ENCODE data around the gene CACNG3.

CACNG3 gene

DNA sequence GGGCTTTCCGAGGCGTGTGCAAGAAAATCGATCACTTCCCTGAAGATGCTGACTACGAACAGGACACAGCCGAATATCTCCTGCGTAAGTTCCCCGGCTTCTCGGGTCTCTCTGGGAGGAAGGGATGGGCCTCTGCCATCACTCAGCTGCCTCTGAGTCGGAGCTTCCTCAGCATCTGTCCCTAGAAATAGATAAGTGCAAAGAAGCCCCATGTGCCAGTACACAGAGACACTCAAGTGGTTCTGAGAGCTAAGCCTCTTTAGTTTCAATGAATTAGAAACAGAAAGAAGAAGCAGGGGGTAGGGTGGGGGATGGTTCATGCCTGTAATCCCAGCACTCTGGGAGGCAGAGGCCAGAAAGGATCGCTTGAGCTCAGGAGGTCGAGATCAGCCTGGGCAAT is 90.6 kb downstream of the CACNG3 start:
- Histone ChIP-seq H3K36me3 (no peaks in the 10 kb centered on the region), H3K27ac (peak overlapping the region; percentile 47), H3K9me3 (ENCODE audit: severe bottlenecking) (no peaks in the 10 kb centered on the region), H3K4me3 (ENCODE audit: low read depth, low read length) (peak overlapping the region; percentile 7; the same call in 1 of the 2 replicates), H3K27me3 (ENCODE audit: insufficient read depth, low read depth, severe bottlenecking) (no peaks in the 10 kb centered on the region)
- TF ChIP-seq, protein P1, sequence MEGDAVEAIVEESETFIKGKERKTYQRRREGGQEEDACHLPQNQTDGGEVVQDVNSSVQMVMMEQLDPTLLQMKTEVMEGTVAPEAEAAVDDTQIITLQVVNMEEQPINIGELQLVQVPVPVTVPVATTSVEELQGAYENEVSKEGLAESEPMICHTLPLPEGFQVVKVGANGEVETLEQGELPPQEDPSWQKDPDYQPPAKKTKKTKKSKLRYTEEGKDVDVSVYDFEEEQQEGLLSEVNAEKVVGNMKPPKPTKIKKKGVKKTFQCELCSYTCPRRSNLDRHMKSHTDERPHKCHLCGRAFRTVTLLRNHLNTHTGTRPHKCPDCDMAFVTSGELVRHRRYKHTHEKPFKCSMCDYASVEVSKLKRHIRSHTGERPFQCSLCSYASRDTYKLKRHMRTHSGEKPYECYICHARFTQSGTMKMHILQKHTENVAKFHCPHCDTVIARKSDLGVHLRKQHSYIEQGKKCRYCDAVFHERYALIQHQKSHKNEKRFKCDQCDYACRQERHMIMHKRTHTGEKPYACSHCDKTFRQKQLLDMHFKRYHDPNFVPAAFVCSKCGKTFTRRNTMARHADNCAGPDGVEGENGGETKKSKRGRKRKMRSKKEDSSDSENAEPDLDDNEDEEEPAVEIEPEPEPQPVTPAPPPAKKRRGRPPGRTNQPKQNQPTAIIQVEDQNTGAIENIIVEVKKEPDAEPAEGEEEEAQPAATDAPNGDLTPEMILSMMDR (IDR thresholded peaks at IDR 0.05; ENCODE audit: low read depth, low read length), result no peak
- peak; percentile 79 for DNase-seq

DNA sequence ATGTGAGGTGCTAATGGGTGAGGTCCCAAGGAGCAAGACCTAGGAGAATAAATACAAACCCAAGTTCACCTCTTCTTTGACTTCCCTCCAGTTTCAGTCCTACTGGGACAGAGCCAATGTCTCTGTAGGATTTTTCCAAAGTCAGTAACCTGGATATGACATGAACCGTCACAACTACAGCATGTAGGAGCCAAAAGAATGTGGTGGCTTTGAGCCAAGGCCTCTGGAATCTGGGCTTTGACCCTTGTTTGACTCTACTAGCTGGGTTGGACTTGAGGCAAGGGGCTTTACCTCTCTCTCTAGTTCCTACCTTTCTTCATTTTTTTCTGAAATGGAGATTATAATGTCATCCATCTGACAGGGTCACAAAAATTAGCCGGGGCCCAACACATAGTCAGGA is 91.4 kb downstream of the CACNG3 start:
- H3K27me3 ChIP-seq (ENCODE audit: insufficient read depth, low read depth, severe bottlenecking), result no peaks in the 10 kb centered on the region
- no peak overlapping the region for H3K27ac ChIP-seq
- no peaks in the 10 kb centered on the region for H3K36me3 ChIP-seq
- no peaks in the 10 kb centered on the region for H3K9me3 ChIP-seq (ENCODE audit: severe bottlenecking)
- no peak for DNase-seq
- TF ChIP-seq, protein P1 (IDR thresholded peaks at IDR 0.05; ENCODE audit: low read depth, low read length), result no peak
- no peak overlapping the region for H3K4me3 ChIP-seq (ENCODE audit: low read depth, low read length)

DNA sequence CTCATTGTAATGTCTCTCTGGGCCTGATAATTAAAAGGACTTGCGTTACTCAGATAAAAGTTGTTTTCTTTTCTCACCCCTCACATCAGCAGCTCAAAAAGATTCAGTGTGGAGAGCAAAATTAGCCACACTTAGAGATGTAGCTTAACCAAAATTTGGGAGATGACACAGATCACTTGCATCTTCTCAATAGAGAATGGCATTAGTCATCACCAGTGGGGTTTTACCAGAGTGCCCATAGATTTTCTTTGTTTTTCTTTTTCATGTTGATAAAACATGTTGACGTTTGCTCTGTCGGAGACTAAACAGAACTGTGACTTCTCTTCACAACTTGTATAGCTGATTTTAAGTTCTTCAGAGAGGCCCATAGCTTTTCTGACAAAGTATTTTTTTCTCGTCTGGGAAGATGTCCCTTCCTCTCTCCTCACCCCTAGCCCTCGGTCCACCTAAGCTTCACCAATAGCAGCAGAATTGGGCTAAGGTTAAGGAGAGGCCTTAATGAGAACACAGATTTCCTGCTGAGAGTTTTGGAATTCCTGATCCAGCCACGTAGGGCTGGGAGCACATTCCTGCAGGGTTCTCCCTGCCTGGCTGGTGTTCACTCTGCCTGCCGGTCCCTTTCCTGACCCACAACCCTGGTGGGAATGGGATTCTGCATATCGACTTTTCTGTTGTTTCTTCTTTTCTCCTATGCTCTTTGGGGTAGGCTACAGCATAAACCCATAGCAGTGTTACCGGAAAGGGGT is 92.6 kb downstream of the CACNG3 start:
- Histone ChIP-seq H3K27me3 (ENCODE audit: insufficient read depth, low read depth, severe bottlenecking) (no peaks in the 10 kb centered on the region), H3K36me3 (no peaks in the 10 kb centered on the region), H3K4me3 (ENCODE audit: low read depth, low read length) (no peak overlapping the region), H3K27ac (no peak overlapping the region), H3K9me3 (ENCODE audit: severe bottlenecking) (no peaks in the 10 kb centered on the region)
- no peak for DNase-seq
- TF ChIP-seq, protein P1 (IDR thresholded peaks at IDR 0.05; ENCODE audit: low read depth, low read length), result no peak

DNA sequence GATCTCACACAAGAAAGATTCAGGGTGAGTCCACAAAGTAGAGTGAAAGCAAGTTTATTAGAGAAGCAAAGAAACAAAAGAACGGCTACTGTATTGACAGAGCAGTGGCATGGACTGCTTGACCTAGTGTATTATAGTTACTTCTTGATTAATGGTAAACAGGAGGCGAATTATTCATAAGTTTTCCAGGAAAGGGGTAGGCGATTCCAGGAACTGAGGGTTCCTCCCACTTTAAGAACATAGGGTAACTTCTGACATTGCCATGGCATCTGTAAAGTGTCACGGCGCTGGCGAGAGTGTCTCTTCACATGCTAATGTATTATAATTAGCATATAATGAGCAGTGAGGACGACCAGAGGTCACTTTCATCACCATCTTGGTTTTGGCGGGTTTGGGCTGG is 93.2 kb downstream of the CACNG3 start:
- H3K9me3 ChIP-seq (ENCODE audit: severe bottlenecking), result no peaks in the 10 kb centered on the region
- no peak for DNase-seq
- H3K36me3 ChIP-seq, result no peaks in the 10 kb centered on the region
- H3K27ac ChIP-seq, result no peak overlapping the region
- H3K27me3 ChIP-seq (ENCODE audit: insufficient read depth, low read depth, severe bottlenecking), result no peaks in the 10 kb centered on the region
- H3K4me3 ChIP-seq (ENCODE audit: low read depth, low read length), result no peak overlapping the region
- TF ChIP-seq, protein P1 (IDR thresholded peaks at IDR 0.05; ENCODE audit: low read depth, low read length), result no peak

DNA sequence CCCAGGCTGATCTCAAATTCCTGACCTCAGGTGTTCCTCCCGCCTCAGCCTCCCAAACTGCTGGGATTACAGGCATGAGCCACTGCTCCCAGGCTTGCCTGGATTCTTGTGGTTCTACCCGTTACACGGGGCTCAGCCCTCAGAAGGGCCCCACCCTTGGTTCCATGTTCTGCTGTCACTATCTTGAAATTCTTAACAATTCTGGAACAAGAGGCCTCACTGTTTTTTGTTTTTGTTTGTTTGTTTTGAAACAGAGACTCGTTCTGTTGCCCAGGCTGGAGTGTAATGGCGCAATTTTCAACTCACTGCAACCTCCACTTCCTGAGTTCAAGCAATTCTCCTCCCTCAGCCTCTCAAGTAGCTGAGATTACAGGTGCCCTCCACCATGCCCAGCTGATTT is 96.6 kb downstream of the CACNG3 start:
- Histone ChIP-seq H3K9me3 (ENCODE audit: severe bottlenecking) (no peaks in the 10 kb centered on the region), H3K36me3 (no peaks in the 10 kb centered on the region), H3K27ac (no peak overlapping the region), H3K4me3 (ENCODE audit: low read depth, low read length) (no peak overlapping the region), H3K27me3 (ENCODE audit: insufficient read depth, low read depth, severe bottlenecking) (no peaks in the 10 kb centered on the region)
- DNase-seq, result no peak
- TF ChIP-seq, protein P1 (IDR thresholded peaks at IDR 0.05; ENCODE audit: low read depth, low read length), result no peak

DNA sequence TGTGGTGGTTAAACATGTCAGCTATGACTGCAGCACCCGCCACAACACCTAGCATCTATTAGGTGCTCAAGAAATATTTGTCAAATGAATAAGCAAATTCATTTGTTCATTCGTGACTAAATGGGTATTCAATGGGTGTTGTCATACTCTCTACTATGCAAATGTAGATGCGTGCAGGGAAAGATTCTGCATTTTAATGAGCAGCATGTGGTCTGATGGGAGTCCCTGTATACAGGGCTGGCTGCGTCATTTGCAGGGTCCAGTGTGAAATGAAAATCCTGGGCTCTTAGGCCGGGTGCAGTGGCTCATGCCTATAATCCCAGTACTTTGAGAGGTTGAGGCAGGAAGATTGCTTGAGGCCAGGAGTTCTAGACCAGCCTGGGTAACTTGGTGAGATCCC is 97.5 kb downstream of the CACNG3 start:
- H3K27ac ChIP-seq, result no peak overlapping the region
- DNase-seq, result no peak
- TF ChIP-seq, protein P1 (IDR thresholded peaks at IDR 0.05; ENCODE audit: low read depth, low read length), result no peak
- no peaks in the 10 kb centered on the region for H3K9me3 ChIP-seq (ENCODE audit: severe bottlenecking)
- no peaks in the 10 kb centered on the region for H3K27me3 ChIP-seq (ENCODE audit: insufficient read depth, low read depth, severe bottlenecking)
- no peak overlapping the region for H3K4me3 ChIP-seq (ENCODE audit: low read depth, low read length)
- H3K36me3 ChIP-seq, result no peaks in the 10 kb centered on the region

Measured in WERI-Rb-1 (cell line).